ENCODE measurements around the gene CNTFR. TPM values are rescaled to one million over a fixed set of nuclear protein-coding genes. Genes with fewer than 3 reads are reported as not detected.

Gene CNTFR, protein sequence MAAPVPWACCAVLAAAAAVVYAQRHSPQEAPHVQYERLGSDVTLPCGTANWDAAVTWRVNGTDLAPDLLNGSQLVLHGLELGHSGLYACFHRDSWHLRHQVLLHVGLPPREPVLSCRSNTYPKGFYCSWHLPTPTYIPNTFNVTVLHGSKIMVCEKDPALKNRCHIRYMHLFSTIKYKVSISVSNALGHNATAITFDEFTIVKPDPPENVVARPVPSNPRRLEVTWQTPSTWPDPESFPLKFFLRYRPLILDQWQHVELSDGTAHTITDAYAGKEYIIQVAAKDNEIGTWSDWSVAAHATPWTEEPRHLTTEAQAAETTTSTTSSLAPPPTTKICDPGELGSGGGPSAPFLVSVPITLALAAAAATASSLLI
- total RNA-seq (2022; extraction: Qiagen RNA extraction; ENCODE audit: low read depth): 0.08 to 0.19 TPM (median 0.10 TPM) in 5 replicates

DNA sequence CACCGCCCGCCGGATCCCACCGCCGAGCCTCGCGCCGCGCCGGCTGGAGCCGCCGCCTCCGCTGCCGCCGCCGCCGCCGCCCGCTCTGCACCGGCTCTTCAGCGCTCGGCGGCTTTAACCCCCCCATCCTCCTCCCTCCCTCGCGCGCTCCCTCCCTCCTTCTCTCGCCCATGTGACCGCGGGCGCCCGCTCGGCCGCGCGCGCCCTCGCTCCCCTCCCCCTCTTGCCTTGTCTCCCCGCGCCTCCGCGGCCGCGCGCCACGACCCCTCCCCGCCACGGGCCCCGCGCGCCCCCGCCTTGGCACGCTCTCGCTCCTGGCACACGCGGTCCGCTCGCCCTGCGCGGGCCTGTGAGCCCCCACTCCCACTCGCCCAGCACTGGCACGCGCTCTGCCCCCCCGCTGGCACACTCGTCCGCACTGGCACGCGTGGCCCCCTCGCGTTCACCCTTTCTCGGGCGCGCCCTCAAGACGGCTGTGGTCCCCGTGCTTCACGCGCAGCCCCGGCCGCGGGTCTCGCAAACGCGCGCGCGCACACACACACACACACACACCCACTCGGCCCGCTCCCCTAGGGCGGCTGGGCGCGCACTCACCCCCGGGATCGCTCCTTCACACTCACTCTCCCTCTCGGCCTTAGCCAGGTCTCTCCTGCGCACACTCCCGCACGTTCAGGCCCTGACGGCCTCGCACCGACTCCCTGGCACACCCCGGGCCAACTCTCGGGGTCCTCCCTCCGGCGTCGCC is at the start of gene CNTFR:
CNTFR (minus strand) TSS at position 89 of the 745 bp plus-strand sequence. CDS start 20,743 bp downstream, outside the sequence.

DNA sequence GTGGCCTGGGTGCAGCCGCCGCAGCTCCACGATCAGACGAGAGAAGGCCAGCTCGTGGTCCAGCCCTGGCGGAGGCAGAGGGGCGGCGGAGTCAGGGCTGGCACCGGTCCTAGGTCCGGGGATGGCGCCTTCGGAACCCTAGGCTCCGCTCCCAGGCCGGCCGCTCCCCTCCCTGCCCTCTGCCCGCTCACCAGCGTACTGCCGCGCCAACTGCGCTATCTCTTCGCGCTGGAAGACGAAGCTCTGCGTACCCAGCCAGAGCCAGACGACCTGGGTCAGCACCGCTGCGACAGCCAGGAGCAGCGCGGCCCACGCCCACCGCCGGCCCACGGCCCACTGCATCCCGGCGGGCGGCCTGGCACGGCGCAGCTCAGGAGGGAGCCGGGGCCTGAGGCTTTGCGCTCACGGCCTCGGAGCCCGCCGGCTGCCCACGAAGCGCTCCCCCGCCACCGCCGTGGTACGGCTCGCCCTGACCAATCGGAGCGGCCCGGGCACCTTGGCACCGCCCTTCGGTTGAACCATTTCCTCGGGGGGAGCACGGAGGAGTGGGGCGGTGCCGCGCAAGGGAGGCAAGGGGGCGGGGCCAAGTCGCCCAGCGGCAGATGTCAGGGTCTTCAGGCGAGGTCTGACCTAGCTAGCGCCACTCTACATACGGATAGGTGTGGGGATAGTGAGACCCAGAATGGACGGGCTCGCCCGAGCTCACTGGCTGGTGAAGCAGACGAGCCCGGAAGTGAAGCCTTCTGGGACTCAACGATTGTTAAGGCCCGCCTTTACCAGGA is 48.0 kb upstream of the CNTFR start, which contains the start of gene SIGMAR1:
SIGMAR1 (minus strand) TSS at position 432 of the 782 bp plus-strand sequence; CDS start at position 342, 90 bp downstream.

DNA sequence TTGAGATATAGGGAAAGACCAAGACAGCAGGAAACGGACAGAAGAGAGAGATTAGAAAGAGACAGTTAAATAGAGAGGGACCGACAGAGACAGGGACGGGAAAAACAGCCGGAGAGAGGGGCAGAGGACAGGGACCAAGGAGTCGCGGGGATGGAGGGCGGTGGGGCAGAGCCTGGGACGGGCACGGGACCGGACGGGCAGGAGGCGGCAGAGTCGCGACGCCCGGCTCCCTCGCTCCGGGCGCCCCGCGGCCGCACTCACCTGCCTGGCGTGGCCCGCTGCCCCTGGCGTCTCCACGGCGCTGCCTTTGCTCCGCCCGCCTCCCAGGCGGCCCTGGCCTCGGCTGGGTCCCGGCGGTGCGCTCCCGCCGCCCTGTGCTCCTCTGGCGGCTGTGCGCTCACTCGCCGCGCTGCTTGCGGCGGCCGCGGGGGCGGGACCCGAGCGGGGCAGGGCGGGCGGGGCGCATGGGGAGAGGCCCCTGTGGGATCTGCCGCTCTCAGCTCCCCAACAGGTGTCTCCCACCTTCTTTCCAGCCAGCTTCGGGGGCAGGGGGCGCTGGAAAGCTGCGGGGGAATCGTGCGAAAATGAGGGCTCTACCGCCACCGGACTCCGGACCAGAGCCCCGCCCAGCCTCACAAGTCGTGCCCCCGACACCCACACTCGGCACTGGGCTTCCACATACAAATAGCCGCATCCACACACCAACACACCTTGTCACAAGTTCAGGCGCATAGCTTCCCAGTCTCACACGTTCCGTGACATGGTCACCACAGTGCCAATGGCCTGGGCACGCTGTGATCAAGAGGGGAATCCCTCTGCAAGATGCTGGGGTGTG is 39.3 kb upstream of the CNTFR start, which contains the start of gene ARID3C:
ARID3C (minus strand) TSS at position 411 of the 835 bp plus-strand sequence. CDS start 1,052 bp downstream, outside the sequence.

DNA sequence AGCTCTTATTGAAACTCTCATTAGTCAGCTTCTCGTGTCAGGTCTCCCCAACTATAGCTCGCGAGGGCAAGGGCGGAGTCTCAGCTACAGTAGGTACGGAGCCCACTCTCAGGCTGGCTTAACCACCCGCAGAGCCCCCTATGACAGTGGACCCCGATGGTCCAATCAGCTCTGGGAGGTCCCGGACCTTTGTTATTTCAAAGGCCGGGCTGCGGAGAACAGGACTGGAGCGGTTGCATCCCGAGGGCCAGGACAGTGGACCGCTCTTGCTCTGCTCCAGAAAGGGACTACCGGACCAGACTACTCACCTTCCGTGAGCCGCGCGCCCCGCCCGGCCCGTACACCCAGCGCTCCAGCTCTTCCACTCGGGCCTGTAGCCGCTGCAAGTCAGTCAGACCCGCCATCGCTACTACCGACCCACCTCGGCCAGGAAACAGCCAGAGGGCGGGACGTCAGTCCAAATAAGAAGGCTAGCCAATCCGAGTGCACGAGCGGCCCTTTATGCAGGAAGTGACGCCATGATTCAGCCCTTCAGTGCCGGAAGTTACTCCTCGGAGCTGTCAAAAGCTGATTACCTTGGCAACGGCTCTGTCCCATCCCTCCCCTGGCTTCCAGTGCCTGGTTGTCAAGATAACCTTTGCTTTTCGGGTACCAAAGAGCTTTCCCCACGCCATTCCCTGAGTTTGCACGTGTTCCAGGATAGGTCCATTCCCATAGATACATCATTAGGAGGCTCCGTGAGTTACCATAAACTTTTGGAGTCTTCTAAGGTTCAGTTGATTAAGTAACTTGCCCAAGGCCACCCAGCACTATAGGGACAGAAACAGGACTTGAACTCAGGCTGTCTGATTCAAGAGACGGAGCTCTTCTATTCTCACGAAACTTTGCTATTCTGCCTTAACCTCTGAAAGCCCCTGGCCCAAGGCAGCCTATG is 30.8 kb upstream of the CNTFR start, which contains the start of gene DCTN3:
DCTN3 (minus strand) TSS at position 435 of the 934 bp plus-strand sequence; CDS start at position 404, 31 bp downstream.

DNA sequence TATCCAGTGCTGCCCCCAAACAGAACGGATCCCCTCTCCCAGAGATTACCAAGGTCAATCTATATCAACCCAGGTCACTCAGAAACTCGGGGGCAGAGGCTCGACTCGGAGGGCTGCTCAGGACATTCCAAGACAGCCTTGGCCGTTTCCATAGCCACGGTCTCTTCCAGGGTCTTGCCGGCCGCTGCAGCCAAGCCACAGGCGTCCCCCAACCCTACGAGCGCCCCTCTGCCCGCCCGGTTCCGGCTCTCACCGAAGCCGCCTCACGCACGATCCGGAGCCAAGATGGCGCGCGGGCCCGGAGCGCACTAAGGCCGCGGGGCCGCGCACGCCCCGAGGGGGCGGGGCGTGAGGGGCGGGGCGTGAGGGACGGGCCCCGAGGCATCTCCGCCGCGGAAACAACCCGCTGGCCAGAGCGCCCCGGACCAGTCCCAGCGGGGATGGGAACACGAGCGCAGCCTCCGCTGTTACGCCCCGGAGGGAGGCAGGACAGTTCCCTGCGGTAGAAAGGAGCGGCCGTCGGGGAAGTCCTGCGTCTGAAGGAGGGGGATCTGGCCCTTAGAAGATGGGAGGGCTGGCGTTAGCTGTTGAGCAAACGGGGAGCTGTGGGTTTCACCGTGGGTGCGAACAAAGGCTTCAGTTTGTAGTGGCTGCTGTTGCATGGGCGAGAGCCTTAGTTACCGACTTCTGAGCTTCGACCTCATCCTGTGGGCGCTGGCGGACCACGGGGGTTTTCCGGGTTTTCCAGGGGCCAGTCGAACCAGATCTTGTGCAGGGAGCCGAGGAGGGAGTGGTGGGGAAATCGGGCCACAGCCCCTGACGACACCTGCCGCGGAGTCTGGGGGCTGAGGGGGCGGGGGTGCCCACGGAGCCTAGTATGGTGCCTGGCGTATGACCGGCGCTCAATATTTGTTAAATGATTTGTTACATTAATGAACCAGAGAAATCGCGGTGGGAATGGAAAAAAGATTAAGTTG is 22.6 kb upstream of the CNTFR start, which contains the start of gene RPP25L:
RPP25L (minus strand) TSS at position 287 of the 977 bp plus-strand sequence. CDS start 801 bp downstream, outside the sequence.

DNA sequence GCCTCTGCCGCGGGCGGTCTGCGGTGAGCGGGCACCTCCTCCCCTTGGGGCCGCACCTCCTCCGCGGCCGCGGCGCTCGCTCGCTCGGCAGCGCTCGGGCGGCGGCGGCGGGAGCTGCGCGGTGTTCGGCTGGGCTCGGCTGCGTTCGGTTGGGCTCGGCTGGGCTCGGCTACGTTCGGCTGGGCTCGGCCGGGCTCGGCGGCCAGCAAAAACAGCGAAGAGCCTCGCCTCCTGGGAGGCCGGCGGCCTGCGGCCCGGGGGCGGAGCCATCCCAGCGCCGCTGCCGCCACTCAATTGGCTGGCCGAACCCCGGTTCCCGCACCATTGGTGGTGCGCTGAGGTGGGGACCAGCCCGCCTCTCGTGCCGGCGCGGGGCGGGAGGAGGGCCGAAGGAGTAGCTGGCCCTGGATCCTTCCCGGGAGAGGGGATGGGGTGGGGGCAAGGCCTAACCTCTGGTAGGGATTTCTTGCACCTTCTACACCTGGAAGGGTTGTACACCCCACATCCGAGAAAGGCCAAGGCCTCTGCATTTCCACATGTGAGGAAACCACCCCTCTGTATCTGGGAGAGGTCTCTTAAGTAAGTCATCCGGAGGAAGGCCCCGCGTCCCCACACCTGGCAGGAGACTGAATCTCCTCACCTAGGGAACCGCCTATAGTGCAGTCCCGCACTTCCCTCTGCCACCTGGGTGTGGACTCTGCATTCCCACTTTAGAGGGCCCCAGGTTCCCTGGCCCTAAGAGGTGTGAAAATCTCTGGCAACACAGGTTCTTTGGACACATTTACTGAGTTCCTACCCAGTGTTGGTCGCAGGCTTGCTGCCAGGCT is 66.3 kb downstream of the CNTFR start, which contains the start of gene ENHO:
ENHO (minus strand) TSS at position 20 of the 827 bp plus-strand sequence. CDS start 1,295 bp downstream, outside the sequence.

Other genes starting within 250 kb of the CNTFR start
- 3.1 to 4.2 TPM (median 3.9 TPM) in 5 replicates for gene MYORG, start 212.8 kb downstream of the CNTFR start, total RNA-seq (2022; extraction: Qiagen RNA extraction; ENCODE audit: low read depth)
- 14.0 to 18.1 TPM (median 15.7 TPM) in 5 replicates for gene FAM219A, start 131.2 kb downstream of the CNTFR start, total RNA-seq (2022; extraction: Qiagen RNA extraction; ENCODE audit: low read depth)
- 0.07 to 0.37 TPM (median 0.09 TPM) in 4 of 5 replicates, not detected in the other for gene DNAI1, start 130.9 kb downstream of the CNTFR start, total RNA-seq (2022; extraction: Qiagen RNA extraction; ENCODE audit: low read depth)
- gene ENHO, start 66.7 kb downstream of the CNTFR start, total RNA-seq (2022; extraction: Qiagen RNA extraction; ENCODE audit: low read depth): 1.3 to 2.3 TPM (median 2.0 TPM) in 5 replicates
- 39.7 to 50.3 TPM (median 43.1 TPM) in 5 replicates for gene RPP25L, start 22.4 kb upstream of the CNTFR start, total RNA-seq (2022; extraction: Qiagen RNA extraction; ENCODE audit: low read depth)
- gene DCTN3, start 30.8 kb upstream of the CNTFR start, total RNA-seq (2022; extraction: Qiagen RNA extraction; ENCODE audit: low read depth): 103 to 115 TPM (median 112 TPM) in 5 replicates
- gene ARID3C, start 39.3 kb upstream of the CNTFR start, total RNA-seq (2022; extraction: Qiagen RNA extraction; ENCODE audit: low read depth): 0.15 to 0.33 TPM (median 0.23 TPM) in 4 of 5 replicates, not detected in the other
- gene SIGMAR1, start 48.1 kb upstream of the CNTFR start, total RNA-seq (2022; extraction: Qiagen RNA extraction; ENCODE audit: low read depth): 146 to 204 TPM (median 198 TPM) in 5 replicates
- 15.3 to 21.3 TPM (median 18.6 TPM) in 5 replicates for gene GALT, start 57.0 kb upstream of the CNTFR start, total RNA-seq (2022; extraction: Qiagen RNA extraction; ENCODE audit: low read depth)
- gene IL11RA, start 62.5 kb upstream of the CNTFR start, total RNA-seq (2022; extraction: Qiagen RNA extraction; ENCODE audit: low read depth): 5.0 to 6.7 TPM (median 5.6 TPM) in 5 replicates
- 0.23 to 0.66 TPM (median 0.32 TPM) in 3 of 5 replicates, not detected in the others for gene CCL27, start 72.9 kb upstream of the CNTFR start, total RNA-seq (2022; extraction: Qiagen RNA extraction; ENCODE audit: low read depth)
- gene CCL19, start 101.6 kb upstream of the CNTFR start, total RNA-seq (2022; extraction: Qiagen RNA extraction; ENCODE audit: low read depth): not detected in 5 replicates
- gene CCL21, start 120.4 kb upstream of the CNTFR start, total RNA-seq (2022; extraction: Qiagen RNA extraction; ENCODE audit: low read depth): not detected in 5 replicates

All from A549 treated with CpdA at 1 μM for 4 hours (cell line).